SK-N-SH (cell line): ENCODE data around the gene WDR3. TPM values are rescaled to one million over a fixed set of nuclear protein-coding genes. Genes with fewer than 3 reads are reported as not detected.

Source experiments
- CTCF ChIA-PET: fragments of 300-600, 350-600 bp; formaldehyde crosslinking; extraction: SDS; loops from one replicate; lab custom pipeline; 2021; lab: Yijun Ruan, JAX
- POLR2A ChIA-PET: fragments of 350-600 bp; sonication (Branson Sonifier 250); formaldehyde crosslinking; extraction: SDS; loops from one replicate; lab custom pipeline; 2020; ENCODE audit warnings: antibody characterized with exemption, inconsistent platforms; lab: Yijun Ruan, JAX
- DNase-seq: peaks from one replicate; pipeline ENCODE4 v3.0.0; 2012
- H2AFZ ChIP-seq: fragments of 200-600 bp; sonication (generic); 2 replicates; pipeline ENCODE4 v1.8.1; 2016; ENCODE audit warnings: antibody characterized with exemption, mild to moderate bottlenecking, low read depth
- H3F3A ChIP-seq: fragments of 200-600 bp; sonication (generic); replicated peaks from 2 replicates; pipeline ENCODE3; 2016; ENCODE audit warnings: antibody characterized with exemption, mild to moderate bottlenecking; ENCODE audit not compliant: insufficient read depth
- H3K27ac ChIP-seq, 2 experiments: fragments of 200-500 bp in 1 of 2; fragments of 200-600 bp in 1 of 2; sonication (Bioruptor generic) in 1 of 2; sonication (generic), shearing (Covaris generic) in 1 of 2; 2 replicates each; pipeline versions ENCODE4 v1.5.1 to v1.6.1; 2014 to 2016; ENCODE audit warnings: low read depth in 2 of 2, inconsistent platforms in 1 of 2, low read length in 1 of 2, mild to moderate bottlenecking in 1 of 2, mixed read lengths in 1 of 2
- H3K27me3 ChIP-seq: fragments of 200-600 bp; sonication (generic), shearing (Covaris generic); 2 replicates; pipeline ENCODE4 v1.6.1; 2016; ENCODE audit warnings: mixed run types; ENCODE audit not compliant: insufficient read depth
- H3K36me3 ChIP-seq, 2 experiments: fragments of 200-500 bp in 1 of 2; fragments of 200-600 bp in 1 of 2; sonication (Bioruptor generic) in 1 of 2; sonication (generic) in 1 of 2; replicated peaks in 1 of 2; 2 replicates each; pipeline versions ENCODE3 to v1.5.1; 2014 to 2016; ENCODE audit warnings: low read length in 1 of 2, mild to moderate bottlenecking in 1 of 2; ENCODE audit not compliant: insufficient read depth in 2 of 2, control insufficient read depth in 1 of 2
- H3K4me1 ChIP-seq, 2 experiments: fragments of 200-500 bp in 1 of 2; fragments of 200-600 bp in 1 of 2; sonication (Bioruptor generic) in 1 of 2; sonication (generic), shearing (Covaris generic) in 1 of 2; 2 replicates each; pipeline versions ENCODE4 v1.5.1 to v1.6.1; 2014 to 2016; ENCODE audit warnings: low read depth in 1 of 2, low read length in 1 of 2, mixed run types in 1 of 2; ENCODE audit not compliant: insufficient read depth in 2 of 2, control insufficient read depth in 1 of 2
- H3K4me2 ChIP-seq: fragments of 200-600 bp; sonication (generic), shearing (Covaris generic); 2 replicates; pipeline ENCODE4 v1.6.1; 2017; ENCODE audit warnings: mixed run types
- H3K4me3 ChIP-seq, 2 experiments: fragments of 200-500 bp in 1 of 2; fragments of 200-600 bp in 1 of 2; sonication (Bioruptor generic) in 1 of 2; sonication (generic), shearing (Covaris generic) in 1 of 2; 2 replicates each; pipeline versions ENCODE4 v1.5.1 to v1.8.1; 2014 to 2016; ENCODE audit warnings: low read depth in 2 of 2, inconsistent platforms in 1 of 2, low read length in 1 of 2, mild to moderate bottlenecking in 1 of 2, mixed read lengths in 1 of 2, moderate library complexity in 1 of 2
- H3K79me2 ChIP-seq: fragments of 200-600 bp; sonication (generic); 2 replicates; pipeline ENCODE4 v1.8.1; 2017; ENCODE audit warnings: mild to moderate bottlenecking; ENCODE audit not compliant: insufficient read depth
- H3K9ac ChIP-seq: fragments of 200-600 bp; sonication (generic); 2 replicates; pipeline ENCODE4 v1.6.1; 2017; ENCODE audit warnings: mixed run types
- H3K9me2 ChIP-seq: fragments of 200-600 bp; sonication (generic); 2 replicates; pipeline ENCODE4 v1.6.1; 2017; ENCODE audit warnings: mixed run types
- H3K9me3 ChIP-seq: fragments of 200-600 bp; sonication (generic); 2 replicates; pipeline ENCODE4 v1.6.1; 2017; ENCODE audit warnings: mixed run types, mild to moderate bottlenecking, moderate library complexity
- H4K20me1 ChIP-seq: fragments of 200-600 bp; sonication (generic); 2 replicates; pipeline ENCODE4 v1.6.1; 2017; ENCODE audit warnings: mild to moderate bottlenecking, mixed run types; ENCODE audit not compliant: insufficient read depth
- EP300 ChIP-seq, 2 experiments: IDR thresholded peaks; 2 replicates each; pipeline versions ENCODE4 v1.4.0 to v1.6.1; 2012; ENCODE audit warnings: borderline replicate concordance in 1 of 2, low read depth in 1 of 2, low read length in 1 of 2
- FOXJ3 ChIP-seq: sonication (generic); formaldehyde crosslinking; IDR thresholded peaks from 2 replicates; pipeline ENCODE4 v1.5.1; 2020; ENCODE audit warnings: mild to moderate bottlenecking, missing genetic modification reagents
- NRF1 ChIP-seq: IDR thresholded peaks from 2 replicates; pipeline ENCODE4 v1.6.1; 2012; ENCODE audit warnings: low read depth, mild to moderate bottlenecking, low read length
- POLR2AphosphoS5 ChIP-seq: IDR thresholded peaks from 2 replicates; pipeline ENCODE4 v1.6.1; 2012; ENCODE audit warnings: low read depth, low read length
- RFX5 ChIP-seq: IDR thresholded peaks from 2 replicates; pipeline ENCODE4 v1.6.1; 2012; ENCODE audit warnings: mild to moderate bottlenecking, improper control_type of control experiment, low read length
- TCF12 ChIP-seq: IDR thresholded peaks from 2 replicates; pipeline ENCODE4 v1.4.0; 2012
- ZBTB33 ChIP-seq: IDR thresholded peaks from 2 replicates; pipeline ENCODE4 v1.4.0; 2012; ENCODE audit warnings: low read depth, borderline replicate concordance
- WGBS: methylation state at CpG from one replicate; pipeline ENCODE4 v1.1.6; 2017; ENCODE audit warnings: low lambda C conversion rate; 5-methylcytosine and 5-hydroxymethylcytosine counted together
- polyA plus RNA-seq, 3 experiments: library from polyadenylated mRNA; depleted of rRNA; stranded (reverse); fragments of >200 nt; gene quantifications; 2 replicates each; pipeline ENCODE4 v1.2.3, GENCODE V29; 2012
- TF ChIP-seq, protein P1 (sequence below): IDR thresholded peaks from 2 replicates; pipeline ENCODE4; 2012
- TF ChIP-seq, protein P2 (sequence below): IDR thresholded peaks from 2 replicates; pipeline ENCODE4 v1.4.0; 2012; ENCODE audit warnings: low read depth, borderline replicate concordance

The WDR3 gene
- polyA plus RNA-seq, 1 of the 3 experiments (the other 2 are of a cell fraction): 26.9 TPM

DNA sequence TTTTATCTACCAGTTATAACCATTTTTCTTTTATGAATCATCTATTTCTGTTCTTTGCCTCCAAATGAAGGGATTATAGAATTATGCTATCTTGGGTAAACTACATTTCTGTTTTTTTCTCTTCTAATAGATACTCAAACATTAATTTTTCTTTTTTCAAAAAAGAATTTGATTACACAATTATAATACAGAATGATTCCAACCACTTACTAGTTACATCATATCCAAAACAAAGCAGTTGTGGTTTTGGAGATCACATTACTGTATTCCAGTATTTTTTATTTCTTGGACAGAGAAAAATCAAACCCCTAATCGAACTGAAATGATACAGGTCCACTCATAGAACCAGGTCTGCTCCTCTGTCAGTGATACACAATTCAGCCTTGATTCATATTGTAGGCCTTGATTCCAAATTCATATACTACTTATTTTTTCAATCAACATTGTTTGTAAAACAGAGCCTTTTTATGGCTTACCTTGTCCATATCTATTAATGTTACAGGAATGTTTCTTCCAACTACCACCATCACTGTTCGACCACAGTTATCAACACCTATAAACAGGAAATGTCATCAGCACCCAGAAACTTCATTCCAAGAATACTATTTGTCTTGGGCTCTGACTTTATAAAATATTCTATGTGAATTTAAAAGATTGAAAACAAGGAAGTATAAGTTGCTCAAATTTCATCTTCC lies 43.3 kb upstream of the WDR3 start:
- Histone ChIP-seq H3F3A (peaks cover 7% of the 10 kb centered on the region), H4K20me1 (no peaks in the 10 kb centered on the region), H2AFZ (no peak overlapping the region), H3K79me2 (no peaks in the 10 kb centered on the region), H3K4me3 (no peak overlapping the region)
- 61% methylated on average over 2 of the region's 2 CpGs for WGBS
- CTCF ChIA-PET: interaction anchor here (0.7 to 0.8 kb wide), 2 partner anchors 9 to 13 kb away, joined by 3 read pairs; no protein-coding TSS in a partner anchor
- TF ChIP-seq TCF12 (peak; percentile 31; the same call in 1 of the 2 replicates), ZBTB33 (no peak), EP300 (IDR thresholded peaks at IDR 0.05; ENCODE audit: borderline replicate concordance in 1 of 2, low read depth in 1 of 2, low read length in 1 of 2) (no peak)
- TF ChIP-seq, protein P1, sequence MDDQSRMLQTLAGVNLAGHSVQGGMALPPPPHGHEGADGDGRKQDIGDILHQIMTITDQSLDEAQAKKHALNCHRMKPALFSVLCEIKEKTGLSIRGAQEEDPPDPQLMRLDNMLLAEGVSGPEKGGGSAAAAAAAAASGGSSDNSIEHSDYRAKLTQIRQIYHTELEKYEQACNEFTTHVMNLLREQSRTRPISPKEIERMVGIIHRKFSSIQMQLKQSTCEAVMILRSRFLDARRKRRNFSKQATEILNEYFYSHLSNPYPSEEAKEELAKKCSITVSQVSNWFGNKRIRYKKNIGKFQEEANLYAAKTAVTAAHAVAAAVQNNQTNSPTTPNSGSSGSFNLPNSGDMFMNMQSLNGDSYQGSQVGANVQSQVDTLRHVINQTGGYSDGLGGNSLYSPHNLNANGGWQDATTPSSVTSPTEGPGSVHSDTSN: peak; percentile 25; the same call in 1 of the 2 replicates
- TF ChIP-seq, all 33 proteins: peak for 2
- Histone ChIP-seq H3K9me3 (no peaks in the 10 kb centered on the region), H3K4me1 (peaks cover 0 to 13% of the 10 kb centered on the region in 2 experiments; a peak in 2 of 4 replicates), H3K4me2 (no peak overlapping the region; the same call in 1 of the 2 replicates), H3K9me2 (no peaks in the 10 kb centered on the region), H3K9ac (no peak overlapping the region), H3K27ac (peak overlapping the region in 1 of 2 experiments; percentile 36; a peak in 2 of 4 replicates), H3K27me3 (no peaks in the 10 kb centered on the region), H3K36me3 (peaks cover 62 to 64% of the 10 kb centered on the region in 2 experiments)
- POLR2A ChIA-PET: no interaction called here
- no peak for DNase-seq

GRCh38 chr1:117890452-117890851 lies 39.1 kb upstream of the WDR3 start:
- no peak for DNase-seq
- Histone ChIP-seq H2AFZ (no peak overlapping the region), H3K4me3 (no peak overlapping the region), H3K4me2 (no peak overlapping the region), H3K4me1 (peaks cover 0 to 7% of the 10 kb centered on the region in 2 experiments; a peak in 1 of 4 replicates), H4K20me1 (no peaks in the 10 kb centered on the region), H3K9me3 (no peaks in the 10 kb centered on the region), H3K9ac (no peak overlapping the region), H3K36me3 (peaks cover 61 to 65% of the 10 kb centered on the region in 2 experiments), H3K27ac (no peak overlapping the region), H3K9me2 (no peaks in the 10 kb centered on the region), H3F3A (no peaks in the 10 kb centered on the region), H3K79me2 (no peaks in the 10 kb centered on the region), H3K27me3 (no peaks in the 10 kb centered on the region)
- CTCF ChIA-PET: no interaction called here
- TF ChIP-seq FOXJ3 (CRISPR knock-in tag) (no peak), NRF1 (no peak), POLR2AphosphoS5 (no peak), RFX5 (no peak)
- TF ChIP-seq, protein P2, sequence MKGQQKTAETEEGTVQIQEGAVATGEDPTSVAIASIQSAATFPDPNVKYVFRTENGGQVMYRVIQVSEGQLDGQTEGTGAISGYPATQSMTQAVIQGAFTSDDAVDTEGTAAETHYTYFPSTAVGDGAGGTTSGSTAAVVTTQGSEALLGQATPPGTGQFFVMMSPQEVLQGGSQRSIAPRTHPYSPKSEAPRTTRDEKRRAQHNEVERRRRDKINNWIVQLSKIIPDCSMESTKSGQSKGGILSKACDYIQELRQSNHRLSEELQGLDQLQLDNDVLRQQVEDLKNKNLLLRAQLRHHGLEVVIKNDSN: no peak
- POLR2A ChIA-PET: no interaction called here
- WGBS: 65% methylated on average over 2 of the region's 2 CpGs
